Endothelial cell (in vitro differentiated cells): ENCODE results near the gene RGS14. TPM values are rescaled to one million over a fixed set of nuclear protein-coding genes. Genes with fewer than 3 reads are reported as not detected.

ENCODE experiments used
- DNase-seq: peaks from one replicate; pipeline ENCODE4 v3.0.0; 2021; ENCODE audit warnings: low spot score
- H3K27ac Mint-ChIP-seq: one replicate; pipeline ENCODE4 v1.8.0; 2021; ENCODE audit warnings: mixed read lengths, inconsistent platforms; ENCODE audit not compliant: unreplicated experiment
- H3K27me3 Mint-ChIP-seq: one replicate; pipeline ENCODE4 v1.8.0; 2021; ENCODE audit warnings: mild to moderate bottlenecking, moderate library complexity, mixed read lengths, inconsistent platforms; ENCODE audit not compliant: unreplicated experiment
- H3K36me3 Mint-ChIP-seq: one replicate; pipeline ENCODE4 v1.8.0; 2021; ENCODE audit warnings: mild to moderate bottlenecking, low read depth, mixed read lengths, inconsistent platforms; ENCODE audit not compliant: unreplicated experiment
- H3K4me1 Mint-ChIP-seq: one replicate; pipeline ENCODE4 v1.8.0; 2021; ENCODE audit warnings: mild to moderate bottlenecking, mixed read lengths, inconsistent platforms; ENCODE audit not compliant: unreplicated experiment
- H3K4me3 Mint-ChIP-seq: one replicate; pipeline ENCODE4 v1.8.0; 2021; ENCODE audit warnings: mild to moderate bottlenecking, mixed read lengths, inconsistent platforms; ENCODE audit not compliant: unreplicated experiment
- H3K9me3 Mint-ChIP-seq: one replicate; pipeline ENCODE4 v1.8.0; 2021; ENCODE audit warnings: mixed read lengths, inconsistent platforms; ENCODE audit not compliant: unreplicated experiment
- CTCF ChIP-seq: fragments of 200-600 bp; sonication (generic); IDR thresholded peaks from one replicate; pipeline ENCODE4 v1.5.0; 2021; ENCODE audit warnings: antibody characterized with exemption; ENCODE audit not compliant: unreplicated experiment
- total RNA-seq: library from RNA; stranded (reverse); fragmentation: NEBNext Ultra II Directional; extraction: Animal tissue kit (Norgen Biotek cat#: 25700); gene quantifications from one replicate; pipeline ENCODE4 v1.2.1, GENCODE V29; 2021; ENCODE audit not compliant: unreplicated experiment

The RGS14 gene
- total RNA-seq, 1 donor from 2014 or later = 21.8 TPM

DNA sequence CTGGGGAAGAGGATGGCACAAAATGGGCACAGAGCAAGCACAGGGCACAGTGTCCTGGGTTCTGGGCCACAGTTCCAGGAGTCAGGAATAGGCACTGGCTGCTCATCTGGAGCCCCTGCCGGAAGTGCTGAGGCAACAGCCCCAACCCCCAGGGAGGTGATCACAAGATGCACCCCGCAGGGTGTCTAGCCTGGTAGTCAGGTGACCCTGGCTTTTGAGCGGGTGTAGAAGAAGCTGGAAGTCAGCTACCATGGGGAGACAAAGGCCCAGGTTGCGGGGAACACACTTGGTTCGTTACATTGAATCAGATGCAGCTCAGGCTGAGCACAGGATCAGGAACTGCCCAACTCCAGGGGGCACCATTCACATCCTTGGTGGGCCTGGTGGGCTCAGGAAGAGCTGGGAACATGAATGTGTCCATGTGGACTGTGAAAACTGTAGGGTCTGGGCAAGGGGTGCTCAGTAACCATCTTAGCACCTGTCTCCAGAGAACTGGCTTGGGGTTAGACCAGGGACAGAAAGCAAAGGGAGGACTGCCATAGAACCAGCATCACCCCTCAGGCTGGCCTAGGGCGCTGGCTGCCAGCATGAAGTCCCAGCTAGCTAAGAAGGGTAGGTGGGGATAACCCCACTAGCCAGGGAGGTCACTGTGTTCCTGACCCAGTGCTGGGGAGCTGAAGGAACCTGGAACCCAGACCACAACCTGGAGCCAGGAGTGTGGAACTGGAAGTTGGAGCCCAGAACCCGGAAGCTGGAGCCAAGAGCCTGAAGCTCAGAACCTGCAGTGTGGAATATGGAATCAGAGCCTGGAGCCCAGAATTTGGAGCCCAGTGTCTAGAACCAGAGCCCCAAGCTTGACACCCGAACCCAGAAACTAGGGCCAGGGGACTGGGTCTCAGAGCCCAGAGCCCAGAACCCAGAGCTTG is 20.4 kb downstream of the RGS14 start:
- no peak for TF ChIP-seq CTCF
- DNase-seq = no peak
- H3K27me3 Mint-ChIP-seq = peaks cover 2% of the 10 kb centered on the region
- H3K27ac Mint-ChIP-seq = no peak overlapping the region
- H3K4me1 Mint-ChIP-seq = peaks cover 19% of the 10 kb centered on the region
- no peaks in the 10 kb centered on the region for H3K9me3 Mint-ChIP-seq
- no peaks in the 10 kb centered on the region for H3K36me3 Mint-ChIP-seq
- no peak overlapping the region for H3K4me3 Mint-ChIP-seq

DNA sequence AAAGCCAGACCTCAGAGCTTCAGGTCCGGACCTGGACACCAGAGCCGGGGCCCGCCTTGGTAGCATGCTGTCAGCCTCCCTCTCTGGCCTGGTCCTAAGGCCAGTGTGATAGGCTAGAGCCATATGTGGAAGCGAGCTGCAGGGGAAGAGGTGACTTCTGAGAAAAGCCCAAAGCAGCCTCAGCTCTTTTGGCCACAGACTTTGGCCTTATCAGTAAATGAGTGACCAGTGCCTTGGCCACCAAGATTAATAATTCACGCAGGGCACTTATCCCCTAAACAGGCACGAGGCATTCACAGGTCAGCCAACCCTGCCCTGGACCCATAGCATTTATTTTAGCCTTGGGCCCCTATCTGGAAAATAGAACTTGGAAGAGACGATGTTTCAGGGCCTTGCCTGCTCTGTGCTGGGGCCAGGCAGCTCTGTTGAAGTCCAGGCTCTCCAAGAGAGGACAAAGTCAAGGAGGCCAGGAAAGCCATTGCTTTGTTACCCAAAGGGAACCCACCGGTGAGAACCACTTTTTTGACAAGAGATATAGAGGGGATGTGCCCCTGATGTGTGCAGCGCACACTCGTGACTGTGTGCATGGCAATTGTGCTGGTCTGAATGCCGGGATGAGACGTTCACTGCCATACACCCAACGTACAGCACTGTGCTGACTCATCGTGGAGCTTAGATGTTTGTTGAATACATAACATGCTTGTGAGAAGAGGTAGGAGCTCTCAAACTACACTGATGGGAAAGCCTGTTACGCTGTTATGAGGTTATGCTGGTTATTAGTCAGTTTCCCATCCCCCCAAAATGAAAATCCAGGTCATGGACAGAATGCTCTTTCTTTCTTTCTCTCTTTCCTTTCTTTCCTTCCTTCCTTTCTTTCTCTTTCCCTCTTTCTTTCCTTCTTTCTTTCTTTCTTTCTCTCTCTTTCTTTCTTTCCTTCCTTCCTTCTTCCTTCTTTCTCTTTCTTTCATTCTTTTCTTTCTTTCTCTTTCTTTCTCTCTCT is 21.5 kb downstream of the RGS14 start:
- no peaks in the 10 kb centered on the region for H3K36me3 Mint-ChIP-seq
- TF ChIP-seq CTCF = no peak
- no peak for DNase-seq
- H3K27ac Mint-ChIP-seq = no peak overlapping the region
- H3K4me3 Mint-ChIP-seq = no peak overlapping the region
- peaks cover 14% of the 10 kb centered on the region for H3K4me1 Mint-ChIP-seq
- peaks cover 4% of the 10 kb centered on the region for H3K27me3 Mint-ChIP-seq
- no peaks in the 10 kb centered on the region for H3K9me3 Mint-ChIP-seq

DNA sequence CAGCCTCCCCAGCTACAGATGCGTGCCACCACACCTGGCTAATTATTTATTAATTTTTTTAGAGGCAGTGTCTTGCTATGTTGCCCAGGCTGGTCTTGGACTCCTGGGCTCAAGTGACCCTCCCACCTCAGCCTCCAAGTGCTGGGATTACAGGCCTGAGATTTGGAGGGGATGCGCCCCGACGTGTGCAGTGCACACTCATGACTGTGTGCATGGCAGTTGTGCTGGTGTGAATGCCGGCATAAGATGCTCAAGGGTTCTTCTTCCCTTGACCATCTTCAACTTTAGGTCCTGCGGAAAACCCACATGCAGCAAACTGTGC is 23.0 kb downstream of the RGS14 start:
- Mint-ChIP-seq H3K4me1 (peaks cover 14% of the 10 kb centered on the region), H3K27me3 (peaks cover 4% of the 10 kb centered on the region), H3K36me3 (no peaks in the 10 kb centered on the region), H3K9me3 (no peaks in the 10 kb centered on the region), H3K4me3 (no peak overlapping the region), H3K27ac (no peak overlapping the region)
- no peak for DNase-seq
- no peak for TF ChIP-seq CTCF

GRCh38 chr5:177382423-177383029 is 24.8 kb downstream of the RGS14 start:
- Mint-ChIP-seq H3K36me3 (no peaks in the 10 kb centered on the region), H3K4me3 (peak overlapping the region; percentile 33), H3K9me3 (no peaks in the 10 kb centered on the region), H3K4me1 (peaks cover 14% of the 10 kb centered on the region), H3K27me3 (peaks cover 4% of the 10 kb centered on the region), H3K27ac (no peak overlapping the region)
- DNase-seq = no peak
- TF ChIP-seq CTCF = no peak
